ENCODE data around the gene TP53BP2. TPM values are rescaled to one million over a fixed set of nuclear protein-coding genes. Genes with fewer than 3 reads are reported as not detected.

The TP53BP2 gene
- total RNA-seq, 6 experiments from 2014 or later = 13.7 to 46.4 (median 19.0) TPM

GRCh38 chr1:223785808-223786207, 59.9 kb downstream of the TP53BP2 start:
- 78% methylated on average over 5 of the region's 5 CpGs for WGBS (ENCODE audit: insufficient coverage, low coverage, low lambda C conversion rate, missing lambda C conversion rate)
- DNase-seq = no peak
- H3K36me3 ChIP-seq = peaks cover 4 to 47% (median 8%) of the 10 kb centered on the region in 4 donors

GRCh38 chr1:223784541-223784940, 61.2 kb downstream of the TP53BP2 start:
- peaks cover 5 to 59% (median 12%) of the 10 kb centered on the region in 4 donors for H3K36me3 ChIP-seq
- 93% methylated on average over 4 of the region's 4 CpGs for WGBS (ENCODE audit: insufficient coverage, low coverage, low lambda C conversion rate, missing lambda C conversion rate)
- TF ChIP-seq POLR2A (IDR thresholded peaks at IDR 0.05) = no peak
- no peak for TF ChIP-seq CTCF (IDR thresholded peaks at IDR 0.05)

More at GRCh38 chr1:223785808-223786207, 59.9 kb downstream of the TP53BP2 start:
- no peaks in the 10 kb centered on the region for H3K27me3 ChIP-seq
- no peak overlapping the region for H3K4me3 ChIP-seq
- H3K4me1 ChIP-seq = no peaks in the 10 kb centered on the region
- H3K27ac ChIP-seq = no peak overlapping the region
- intact Hi-C loops (cut with DNase I) = no loop called here
- ATAC-seq = no peak
- TF ChIP-seq POLR2A (IDR thresholded peaks at IDR 0.05) (no peak), CTCF (IDR thresholded peaks at IDR 0.05) (no peak)
- H3K9me3 ChIP-seq = no peaks in the 10 kb centered on the region

GRCh38 chr1:223783676-223784075, 62.1 kb downstream of the TP53BP2 start:
- peaks cover 5 to 59% (median 13%) of the 10 kb centered on the region in 4 donors for H3K36me3 ChIP-seq
- no peaks in the 10 kb centered on the region for H3K9me3 ChIP-seq
- no peaks in the 10 kb centered on the region for H3K4me1 ChIP-seq
- H3K4me3 ChIP-seq = no peak overlapping the region
- no peak overlapping the region for H3K27ac ChIP-seq
- no peaks in the 10 kb centered on the region for H3K27me3 ChIP-seq
- 28% methylated on average over 1 of the region's 1 CpG for whole genome bisulfite sequencing (ENCODE audit: insufficient coverage, low coverage, low lambda C conversion rate, missing lambda C conversion rate)
- no peak for DNase-seq
- intact Hi-C loops (cut with DNase I) = no loop called here
- no peak for ATAC-seq
- TF ChIP-seq CTCF (IDR thresholded peaks at IDR 0.05) (no peak), POLR2A (IDR thresholded peaks at IDR 0.05) (no peak)

More at GRCh38 chr1:223784541-223784940, 61.2 kb downstream of the TP53BP2 start:
- intact Hi-C loops (cut with DNase I) = no loop called here
- Histone ChIP-seq H3K27me3 (no peaks in the 10 kb centered on the region), H3K4me3 (no peak overlapping the region), H3K9me3 (no peaks in the 10 kb centered on the region), H3K4me1 (no peaks in the 10 kb centered on the region), H3K27ac (no peak overlapping the region)
- no peak for DNase-seq
- ATAC-seq = no peak

- H3K27me3 ChIP-seq = no peaks in the 10 kb centered on the region
- no peaks in the 10 kb centered on the region for H3K9me3 ChIP-seq
- H3K36me3 ChIP-seq = peaks cover 0 to 61% (median 22%) of the 10 kb centered on the region in 4 donors
- H3K4me1 ChIP-seq = no peaks in the 10 kb centered on the region
- intact Hi-C loops (cut with DNase I) = no loop called here
- TF ChIP-seq CTCF (IDR thresholded peaks at IDR 0.05) = no peak
- no peak for TF ChIP-seq POLR2A (IDR thresholded peaks at IDR 0.05)
- H3K4me3 ChIP-seq = no peak overlapping the region
- DNase-seq = no peak
- ATAC-seq = no peak
- WGBS (ENCODE audit: insufficient coverage, low coverage, low lambda C conversion rate, missing lambda C conversion rate) = 72% methylated on average over 4 of the region's 6 CpGs
- no peak overlapping the region for H3K27ac ChIP-seq
These were observed 64.8 kb downstream of the TP53BP2 start for GRCh38 chr1:223780949-223781348.

DNA sequence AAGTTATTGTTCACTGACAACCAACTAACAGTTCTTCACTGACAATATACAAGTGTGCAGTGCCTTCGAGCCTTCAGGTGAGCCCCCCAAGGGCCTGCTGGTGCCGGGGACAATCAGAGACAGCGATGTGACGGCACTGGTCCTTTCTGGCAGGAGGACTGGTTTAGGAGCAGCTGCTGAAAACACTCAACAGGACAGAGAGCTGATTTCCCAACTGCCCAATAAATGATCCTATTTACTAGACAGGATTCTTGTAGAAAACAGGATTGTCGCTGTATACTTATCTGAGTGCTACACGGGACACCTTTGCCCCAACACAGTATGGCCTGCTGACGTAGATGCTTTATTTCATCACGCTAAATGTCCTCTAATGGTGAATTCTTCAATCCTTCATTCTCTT, 65.4 kb downstream of the TP53BP2 start:
- H3K4me1 ChIP-seq = no peaks in the 10 kb centered on the region
- ATAC-seq (no peak), DNase-seq (no peak)
- H3K36me3 ChIP-seq = peaks cover 0 to 65% (median 21%) of the 10 kb centered on the region in 4 donors
- intact Hi-C loops (cut with DNase I) = no loop called here
- no peak for TF ChIP-seq POLR2A (IDR thresholded peaks at IDR 0.05)
- TF ChIP-seq CTCF (IDR thresholded peaks at IDR 0.05) = no peak
- H3K27ac ChIP-seq = no peak overlapping the region
- H3K9me3 ChIP-seq = no peaks in the 10 kb centered on the region
- 86% methylated on average over 8 of the region's 8 CpGs for WGBS (ENCODE audit: insufficient coverage, low coverage, low lambda C conversion rate, missing lambda C conversion rate)
- H3K27me3 ChIP-seq = no peaks in the 10 kb centered on the region
- no peak overlapping the region for H3K4me3 ChIP-seq
